Pons (tissue), 1 donor: ENCODE results near the gene PHACTR3.
A peak's percentile ranks its signal among the peaks of the same experiment; 100 is the strongest.

Experiments used
- DNase-seq: peaks from one replicate; pipeline ENCODE4 v3.0.0-alpha.2; 2016; ENCODE audit warnings: low spot score

Gene PHACTR3

DNA sequence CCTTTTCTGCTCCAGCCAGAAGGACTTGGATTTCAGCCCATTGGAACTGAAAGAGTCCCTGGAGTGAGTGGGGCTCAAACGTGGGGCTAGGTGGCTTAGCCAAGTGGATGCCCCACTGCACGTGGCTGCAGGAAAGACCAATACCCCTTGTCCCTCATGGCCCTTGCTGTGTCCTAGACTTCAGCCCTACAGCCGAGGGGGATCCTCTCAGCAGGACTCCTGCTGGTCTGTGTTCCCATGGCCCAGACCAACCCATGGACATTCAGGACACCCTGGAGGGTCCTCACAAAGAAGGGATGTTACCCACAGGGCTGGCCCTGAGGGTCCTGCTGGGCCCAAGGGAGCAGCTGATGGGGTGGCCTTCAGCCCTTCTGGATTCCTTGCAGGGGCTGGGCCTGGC lies 30.0 kb upstream of the PHACTR3 start:
- DNase-seq: no peak

DNA sequence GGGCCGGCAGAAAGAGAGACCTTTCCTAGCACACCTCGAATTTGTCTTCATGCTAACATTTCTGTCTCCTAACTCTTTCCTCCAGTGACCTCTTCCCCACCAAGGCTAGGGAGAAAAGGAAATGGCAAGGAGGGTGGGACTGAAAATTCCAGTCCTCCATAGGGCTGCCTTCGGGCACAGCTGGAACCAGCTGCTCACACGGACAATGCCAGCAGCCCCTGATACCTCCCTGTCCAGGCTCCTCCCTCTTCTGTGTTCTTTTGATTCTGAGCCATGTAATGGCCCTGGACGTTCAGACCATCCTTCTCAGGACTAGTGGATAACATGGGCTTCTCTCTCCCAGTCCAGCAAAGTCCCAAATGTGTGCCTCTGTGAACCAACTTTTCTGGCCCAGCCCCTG lies 29.1 kb upstream of the PHACTR3 start:
- DNase-seq: no peak

DNA sequence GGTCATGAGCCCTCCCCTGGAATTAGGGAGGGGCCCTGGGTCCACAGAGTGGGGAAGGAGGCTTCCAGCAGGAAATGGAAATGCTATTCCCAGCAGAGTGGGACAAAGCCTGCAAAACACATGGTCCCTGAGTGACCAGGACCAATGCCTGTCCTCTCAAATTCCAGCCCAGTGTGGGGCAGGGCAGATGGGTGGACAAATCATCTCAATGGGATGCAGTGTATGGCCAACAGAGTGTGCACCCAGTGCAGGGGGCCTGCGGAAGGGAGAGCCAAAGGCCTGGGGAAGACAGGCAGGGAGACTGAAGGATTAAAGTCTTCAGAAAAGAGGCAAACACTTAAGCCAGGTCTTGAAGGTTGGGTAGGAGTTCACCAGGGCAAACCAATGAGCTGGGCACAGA lies 28.7 kb upstream of the PHACTR3 start:
- no peak for DNase-seq

GRCh38 chr20:59576216-59576953 lies 28.0 kb upstream of the PHACTR3 start:
- no peak for DNase-seq

DNA sequence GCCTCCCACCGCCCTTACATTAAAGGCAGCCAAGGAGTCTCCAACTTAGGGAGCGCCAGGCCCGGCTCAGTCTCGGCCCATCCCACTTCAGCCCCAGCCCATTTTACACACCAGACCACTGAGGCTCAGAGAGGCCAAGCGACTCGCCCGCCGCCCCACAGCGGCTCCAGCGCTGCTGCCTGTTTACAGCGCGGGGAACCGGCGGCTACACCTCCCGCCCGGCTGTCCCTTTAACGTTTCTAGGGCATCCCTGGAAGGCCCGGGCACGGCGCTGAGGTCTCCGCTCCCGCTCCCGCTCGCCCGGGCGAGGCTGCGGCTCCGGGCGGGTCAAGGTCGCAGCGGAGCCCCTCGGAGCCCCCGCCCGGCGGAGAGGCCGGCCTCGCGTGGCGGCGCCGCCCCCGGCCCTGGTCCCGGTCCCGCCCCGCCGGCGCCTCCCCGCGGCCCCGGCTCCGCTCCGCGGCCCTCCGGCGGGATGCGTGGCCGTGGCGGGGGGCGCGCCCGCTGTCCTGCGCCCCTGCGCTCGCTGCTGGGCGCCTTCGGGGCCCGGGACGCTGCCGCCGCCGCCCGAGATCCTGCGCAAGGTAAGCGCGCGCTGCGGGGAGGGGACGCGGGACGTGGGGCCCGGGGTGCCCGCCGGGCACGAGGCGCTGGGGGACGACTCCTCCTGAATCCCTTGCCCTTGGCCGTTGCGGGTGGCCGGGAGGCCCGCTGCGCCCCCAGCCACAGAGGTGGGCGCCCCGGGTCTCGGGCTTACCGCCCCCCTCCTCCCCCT lies 27.1 kb upstream of the PHACTR3 start:
- no peak for DNase-seq

- no peak for DNase-seq
Observed at GRCh38 chr20:59577809-59578435, 26.4 kb upstream of the PHACTR3 start.

- DNase-seq: no peak
Observed at GRCh38 chr20:59578436-59579403, 25.6 kb upstream of the PHACTR3 start.

DNA sequence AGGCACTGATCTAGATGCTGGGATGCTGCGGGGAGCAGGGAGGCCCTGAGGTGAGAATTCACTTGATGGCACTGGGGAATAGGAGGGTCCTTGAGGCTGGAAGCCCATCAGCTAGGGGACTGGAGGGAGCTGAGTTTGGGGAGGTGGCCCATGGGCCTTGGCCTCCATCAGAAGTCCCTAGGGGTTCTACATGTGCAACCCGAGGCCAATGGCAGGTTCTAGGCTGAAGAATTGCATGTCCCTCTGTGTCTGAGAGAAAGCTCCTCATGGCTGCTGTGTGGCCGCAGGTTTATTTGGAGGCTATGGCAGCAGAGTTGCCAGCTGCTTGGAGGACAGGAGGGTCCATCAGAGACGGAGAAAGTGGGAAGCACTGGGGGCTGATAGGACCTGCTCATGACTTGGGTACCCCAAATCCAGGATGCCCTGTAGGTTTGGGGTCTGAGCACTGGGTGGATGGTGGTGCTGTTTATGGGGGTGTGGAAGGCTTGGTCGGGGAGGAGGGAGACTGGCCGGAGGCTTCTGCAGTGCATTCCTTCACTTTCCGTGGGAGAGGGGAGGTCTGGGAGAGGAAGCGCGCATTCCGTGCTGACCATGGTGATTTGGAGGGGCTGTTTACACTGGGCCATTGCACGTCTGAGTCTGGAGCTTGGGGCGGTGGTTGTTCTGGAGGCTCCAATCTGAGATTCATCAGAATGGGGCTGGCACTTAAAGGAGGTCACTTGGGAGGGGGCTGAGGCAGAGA lies 24.8 kb upstream of the PHACTR3 start:
- no peak for DNase-seq

- DNase-seq: no peak
Observed at GRCh38 chr20:59580146-59580946, 24.0 kb upstream of the PHACTR3 start.

- DNase-seq: no peak
Observed at GRCh38 chr20:59580991-59581401, 23.3 kb upstream of the PHACTR3 start.

DNA sequence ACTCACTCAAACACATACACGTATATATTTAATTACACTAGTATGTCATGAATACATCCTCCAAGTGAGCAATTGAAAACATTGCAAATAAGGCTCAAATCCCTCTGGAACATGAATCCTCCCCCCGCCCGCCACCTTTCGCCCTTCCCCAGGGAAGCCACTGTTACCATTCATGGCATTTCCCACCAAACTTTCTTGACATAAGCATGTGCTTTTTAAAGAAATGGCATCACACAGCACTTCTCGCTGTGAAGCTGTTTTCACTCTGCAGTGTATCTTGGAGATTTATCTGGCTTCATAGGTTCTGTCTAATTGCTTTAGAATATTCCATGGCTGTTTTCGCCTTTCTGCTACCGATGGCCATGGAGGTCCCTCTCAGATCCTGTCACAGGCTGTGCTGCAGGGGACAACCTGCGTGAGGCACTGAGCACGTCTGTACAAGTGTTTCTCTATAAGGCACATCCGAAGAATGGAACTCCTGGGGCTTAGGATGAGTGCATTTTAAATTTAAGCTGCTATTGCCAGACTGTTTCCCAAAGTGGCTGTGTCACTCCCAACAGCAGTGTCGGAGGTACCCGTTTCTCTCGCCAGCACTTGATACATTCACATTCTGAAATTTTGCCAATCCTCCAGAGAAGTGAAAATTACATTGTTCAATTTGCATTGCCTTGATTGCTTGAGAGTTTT lies 22.2 kb upstream of the PHACTR3 start:
- DNase-seq: no peak

DNA sequence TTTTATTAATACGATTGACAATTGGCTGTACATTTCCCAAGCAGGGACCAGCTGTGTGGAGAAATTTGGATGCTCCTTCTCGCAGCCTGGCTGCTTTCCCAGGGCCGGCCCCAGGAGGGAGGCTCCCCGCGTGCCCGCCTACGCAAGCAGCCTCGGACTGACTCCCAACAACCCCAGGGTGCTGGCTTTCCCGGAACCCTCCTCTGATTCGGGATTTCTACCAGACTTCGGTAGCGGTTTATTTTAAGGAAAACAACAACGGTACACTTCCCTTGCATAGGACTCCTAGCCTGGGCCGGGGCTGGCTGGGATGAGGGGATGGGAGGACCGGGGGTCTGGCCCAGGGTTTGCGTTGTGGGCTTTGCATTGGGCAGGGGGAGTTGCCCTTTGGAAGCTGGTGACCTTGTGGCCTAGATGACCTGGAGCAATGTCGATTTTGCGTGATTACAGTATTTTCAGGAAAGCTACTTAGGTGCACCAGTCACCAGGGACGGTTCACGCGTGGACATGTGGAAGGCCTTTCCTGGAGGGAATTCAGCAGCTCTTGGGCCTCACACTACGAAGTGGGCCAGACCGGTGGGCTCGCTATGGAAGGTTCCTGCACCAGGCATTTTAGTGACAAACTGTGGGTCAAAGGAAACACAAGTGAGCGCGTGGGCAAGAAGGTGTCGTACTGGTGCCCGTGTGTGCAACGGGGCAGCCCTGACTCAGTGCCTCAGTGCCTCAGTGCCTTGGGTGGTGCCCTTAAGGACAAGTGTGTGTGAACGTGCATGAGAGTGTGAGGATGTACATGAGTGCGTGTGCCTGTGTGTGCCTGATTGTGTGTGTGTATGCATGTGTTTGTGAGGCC lies 20.7 kb upstream of the PHACTR3 start:
- peak; percentile 34 for DNase-seq

DNA sequence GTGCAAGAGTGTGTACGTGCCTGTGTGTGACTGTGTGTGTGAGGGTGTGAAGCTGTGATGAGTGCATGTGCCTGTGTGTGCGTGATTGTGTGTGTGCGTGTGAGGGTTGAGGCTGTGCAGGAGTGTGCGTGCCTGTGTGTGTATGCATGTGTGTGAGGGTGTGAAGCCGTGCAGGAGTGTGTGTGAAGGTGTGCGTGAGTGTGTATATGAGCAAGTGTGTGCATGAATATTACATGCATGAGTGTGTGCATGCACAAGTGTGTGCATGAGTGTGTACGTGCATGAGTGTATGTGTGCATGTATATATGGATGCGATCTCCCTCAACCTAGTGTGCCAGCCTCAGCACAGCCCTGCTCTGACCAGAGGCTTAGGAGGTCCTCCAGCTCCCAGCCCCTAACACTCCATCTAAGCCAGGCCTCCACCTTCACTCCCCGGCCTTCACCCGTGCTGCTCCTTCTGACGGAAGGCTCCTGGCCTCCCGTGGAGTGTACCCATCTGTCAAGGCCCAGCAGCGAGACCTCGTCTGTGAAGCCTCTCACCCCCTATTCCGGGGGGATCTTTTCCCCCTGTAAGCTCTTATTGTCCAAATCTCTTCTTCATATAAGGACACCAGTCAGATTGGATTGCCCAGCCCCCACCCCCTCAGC lies 19.9 kb upstream of the PHACTR3 start:
- no peak for DNase-seq

DNA sequence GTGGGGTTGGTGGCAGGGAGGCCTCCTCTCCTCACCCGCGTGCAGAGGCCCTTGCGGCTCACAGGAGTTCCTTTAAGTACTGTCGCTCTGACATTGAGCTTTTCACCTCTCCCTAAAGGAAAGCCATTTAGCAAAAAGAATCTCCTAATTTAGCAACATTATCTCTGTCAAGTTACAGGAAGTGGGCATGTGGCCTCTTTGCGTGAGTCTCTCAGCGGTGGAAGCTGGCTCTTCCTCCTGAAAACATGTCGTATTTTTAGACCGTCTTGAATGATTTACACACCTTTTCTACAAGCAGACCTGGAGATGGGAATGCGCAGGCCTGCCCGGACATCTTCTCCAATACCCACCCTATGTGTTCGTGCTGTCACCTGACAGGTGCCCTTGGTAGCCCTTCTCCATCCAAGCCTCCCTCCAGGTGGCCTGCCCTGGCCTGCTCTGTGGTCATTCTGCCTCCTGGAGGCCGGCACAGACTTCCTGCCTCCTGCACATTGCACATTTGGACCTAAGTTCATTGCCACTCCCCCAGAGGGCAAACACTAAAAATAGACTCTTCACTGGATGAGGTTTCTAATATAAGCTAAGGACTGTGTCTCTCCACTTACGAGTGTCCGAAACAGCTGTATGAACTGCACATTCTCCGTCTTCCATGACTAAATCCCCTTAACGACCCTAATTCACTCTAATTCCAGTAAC lies 18.5 kb upstream of the PHACTR3 start:
- no peak for DNase-seq

- DNase-seq: no peak
Observed at GRCh38 chr20:59586613-59587012, 17.7 kb upstream of the PHACTR3 start.

DNA sequence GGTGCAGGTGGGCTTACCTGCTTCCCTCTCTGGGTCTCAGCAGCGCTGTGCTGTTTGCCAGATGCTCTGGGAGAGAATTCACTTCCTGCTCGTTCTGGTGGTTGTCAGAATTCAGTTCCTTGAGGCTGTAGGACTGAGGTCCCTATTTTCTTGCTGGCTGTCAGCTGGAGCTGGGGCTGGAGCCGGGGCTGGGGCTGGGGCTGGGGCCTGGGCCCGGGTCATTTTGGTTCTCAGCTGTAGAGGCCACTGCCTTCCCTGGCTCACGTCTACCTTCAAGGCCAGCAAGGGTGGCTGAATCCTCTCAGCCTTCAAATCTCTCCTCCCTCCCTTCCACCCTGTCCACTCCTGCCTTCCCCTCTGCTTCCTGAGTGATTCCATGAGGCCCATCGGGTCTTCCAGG lies 16.8 kb upstream of the PHACTR3 start:
- DNase-seq: no peak

DNA sequence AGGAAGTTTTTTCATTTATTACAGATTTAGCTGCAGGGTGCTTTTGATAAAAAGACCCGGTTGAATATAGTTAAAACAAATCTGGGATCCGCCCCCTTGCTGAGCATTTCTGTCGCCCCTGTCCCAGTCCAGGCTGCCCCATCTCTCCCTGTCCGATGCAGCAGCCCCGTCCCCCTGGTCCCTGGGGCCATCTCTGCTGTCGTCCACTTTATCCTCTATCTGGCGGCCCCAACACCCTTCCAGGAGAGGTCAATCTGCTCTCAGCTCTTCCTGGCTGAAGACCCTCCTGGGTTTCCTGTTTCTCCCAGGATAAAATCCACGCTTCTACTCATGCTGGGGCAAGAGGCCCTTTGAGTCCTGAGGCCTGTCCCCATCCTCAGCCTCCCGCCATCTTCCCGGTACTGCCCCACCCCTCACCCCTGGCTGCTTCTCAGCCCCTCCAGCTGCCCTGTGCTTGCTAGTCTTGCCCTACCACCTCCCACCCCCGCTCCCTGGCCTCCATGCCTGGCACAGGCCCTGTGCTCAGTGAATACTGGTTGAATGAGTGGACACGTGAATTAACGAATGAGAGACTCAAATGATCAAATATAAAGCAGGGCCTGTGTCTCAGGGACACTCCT lies 16.0 kb upstream of the PHACTR3 start:
- no peak for DNase-seq
